ENCODE measurements around the gene TBC1D1.

TBC1D1 gene

GRCh38 chr4:37991623-37992410 lies 100.9 kb downstream of the TBC1D1 start:
- 97% methylated on average over 6 to 7 of the region's 8 CpGs for WGBS, 2 experiments (ENCODE audit: insufficient coverage in 2 of 2)
- H3K4me3 ChIP-seq (ENCODE audit: extremely low read depth, insufficient read depth, low read length, poor library complexity, severe bottlenecking): no peak overlapping the region
- H3K36me3 ChIP-seq (ENCODE audit: control insufficient read depth, insufficient read depth, low read length): no peaks in the 10 kb centered on the region
- no peak overlapping the region for H3K27ac ChIP-seq (ENCODE audit: low read depth, low read length, severe bottlenecking)
- H3K4me1 ChIP-seq (ENCODE audit: control insufficient read depth, insufficient read depth, low read length, poor library complexity, severe bottlenecking): peaks cover 7% of the 10 kb centered on the region
- no peaks in the 10 kb centered on the region for H3K9me3 ChIP-seq (ENCODE audit: control insufficient read depth, low read length)

DNA sequence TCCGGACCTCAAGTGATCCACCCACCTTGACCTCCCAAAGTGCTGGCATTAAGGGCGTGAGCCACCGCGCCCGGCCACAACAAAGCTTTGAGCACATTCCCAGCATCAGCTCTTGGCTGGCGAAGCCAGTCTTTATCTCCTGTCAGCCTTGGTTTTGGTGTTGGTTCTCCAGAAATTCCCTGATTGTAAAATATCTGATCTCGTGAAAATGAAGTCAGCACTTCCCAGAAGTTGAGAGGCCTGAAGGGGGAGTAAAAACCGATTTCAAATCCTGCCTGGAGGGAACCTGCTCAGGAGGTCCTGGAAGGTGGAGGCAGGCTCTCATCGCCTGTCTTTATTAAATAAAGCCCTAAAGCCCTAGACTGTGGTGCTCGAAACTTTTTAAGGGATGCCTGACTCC lies 102.9 kb downstream of the TBC1D1 start:
- no peak overlapping the region for H3K4me3 ChIP-seq (ENCODE audit: extremely low read depth, insufficient read depth, low read length, poor library complexity, severe bottlenecking)
- H3K27ac ChIP-seq (ENCODE audit: low read depth, low read length, severe bottlenecking): no peak overlapping the region
- H3K4me1 ChIP-seq (ENCODE audit: control insufficient read depth, insufficient read depth, low read length, poor library complexity, severe bottlenecking): peaks cover 2% of the 10 kb centered on the region
- 82 to 100% methylated on average over 8 to 10 of the region's 10 CpGs for WGBS, 2 experiments (ENCODE audit: insufficient coverage in 2 of 2)
- no peaks in the 10 kb centered on the region for H3K9me3 ChIP-seq (ENCODE audit: control insufficient read depth, low read length)
- no peaks in the 10 kb centered on the region for H3K36me3 ChIP-seq (ENCODE audit: control insufficient read depth, insufficient read depth, low read length)

DNA sequence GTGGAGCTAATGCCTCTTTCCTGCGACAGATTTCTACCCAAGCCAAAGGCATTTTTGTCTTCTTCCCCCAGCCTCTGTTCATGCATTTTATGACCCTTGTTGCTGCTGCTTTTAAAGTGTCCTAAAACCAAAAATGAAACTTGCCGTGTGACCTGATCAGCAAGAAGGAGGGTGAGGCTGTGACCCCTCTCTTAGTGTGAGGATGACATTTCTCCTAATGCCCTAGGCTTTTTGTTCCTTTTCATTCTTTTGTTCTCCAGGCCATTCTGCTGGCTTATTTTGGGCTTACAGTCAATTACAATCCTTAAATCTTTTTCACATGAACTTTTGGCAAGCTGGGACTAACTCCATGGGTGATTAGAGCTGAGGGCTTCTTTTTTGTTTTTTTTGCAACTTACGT lies 103.7 kb downstream of the TBC1D1 start:
- Histone ChIP-seq H3K4me1 (ENCODE audit: control insufficient read depth, insufficient read depth, low read length, poor library complexity, severe bottlenecking) (no peaks in the 10 kb centered on the region), H3K9me3 (ENCODE audit: control insufficient read depth, low read length) (no peaks in the 10 kb centered on the region), H3K4me3 (ENCODE audit: extremely low read depth, insufficient read depth, low read length, poor library complexity, severe bottlenecking) (no peak overlapping the region), H3K36me3 (ENCODE audit: control insufficient read depth, insufficient read depth, low read length) (no peaks in the 10 kb centered on the region), H3K27ac (ENCODE audit: low read depth, low read length, severe bottlenecking) (no peak overlapping the region)
- 60 to 90% methylated on average over 2 of the region's 3 CpGs for WGBS, 2 experiments (ENCODE audit: insufficient coverage in 2 of 2)

DNA sequence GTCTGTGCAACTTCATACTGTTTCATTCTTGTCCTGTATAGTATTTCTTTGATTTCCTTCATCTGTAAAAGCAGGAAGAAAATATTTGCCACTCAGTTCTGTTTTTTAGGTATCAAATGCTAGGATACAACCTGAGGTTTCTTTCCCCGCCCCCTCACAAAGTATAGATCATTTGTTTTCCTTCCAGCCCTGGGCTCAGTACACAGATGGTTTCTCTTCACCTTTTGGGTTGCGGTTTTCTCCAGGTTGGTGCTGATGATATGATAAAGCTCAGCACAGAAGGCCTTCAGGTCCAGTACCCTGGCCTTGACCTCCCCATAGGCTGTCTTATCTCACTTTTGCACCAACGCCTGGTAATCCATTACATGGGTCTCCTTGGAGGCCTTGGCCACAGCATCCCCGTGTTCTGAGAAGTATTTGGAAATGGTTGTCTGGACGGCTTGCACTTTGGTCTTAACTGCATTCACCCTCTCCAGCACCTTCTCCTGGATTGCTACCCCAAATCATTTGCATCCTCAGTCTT lies 104.5 kb downstream of the TBC1D1 start:
- no peaks in the 10 kb centered on the region for H3K4me1 ChIP-seq (ENCODE audit: control insufficient read depth, insufficient read depth, low read length, poor library complexity, severe bottlenecking)
- no peaks in the 10 kb centered on the region for H3K9me3 ChIP-seq (ENCODE audit: control insufficient read depth, low read length)
- 90 to 96% methylated on average over 4 of the region's 5 CpGs for WGBS, 2 experiments (ENCODE audit: insufficient coverage in 2 of 2)
- H3K27ac ChIP-seq (ENCODE audit: low read depth, low read length, severe bottlenecking): no peak overlapping the region
- H3K36me3 ChIP-seq (ENCODE audit: control insufficient read depth, insufficient read depth, low read length): no peaks in the 10 kb centered on the region
- H3K4me3 ChIP-seq (ENCODE audit: extremely low read depth, insufficient read depth, low read length, poor library complexity, severe bottlenecking): no peak overlapping the region

GRCh38 chr4:37995981-37996775 lies 105.3 kb downstream of the TBC1D1 start:
- no peak overlapping the region for H3K4me3 ChIP-seq (ENCODE audit: extremely low read depth, insufficient read depth, low read length, poor library complexity, severe bottlenecking)
- H3K9me3 ChIP-seq (ENCODE audit: control insufficient read depth, low read length): no peaks in the 10 kb centered on the region
- peaks cover under 1% of the 10 kb centered on the region for H3K4me1 ChIP-seq (ENCODE audit: control insufficient read depth, insufficient read depth, low read length, poor library complexity, severe bottlenecking)
- H3K27ac ChIP-seq (ENCODE audit: low read depth, low read length, severe bottlenecking): no peak overlapping the region
- 100% methylated on average over 1 to 2 of the region's 7 CpGs for WGBS, 2 experiments (ENCODE audit: insufficient coverage in 2 of 2)
- H3K36me3 ChIP-seq (ENCODE audit: control insufficient read depth, insufficient read depth, low read length): peaks cover 3% of the 10 kb centered on the region

GRCh38 chr4:37998226-37998625 lies 107.3 kb downstream of the TBC1D1 start:
- Histone ChIP-seq H3K36me3 (ENCODE audit: control insufficient read depth, insufficient read depth, low read length) (peaks cover 3% of the 10 kb centered on the region), H3K27ac (ENCODE audit: low read depth, low read length, severe bottlenecking) (no peak overlapping the region), H3K4me3 (ENCODE audit: extremely low read depth, insufficient read depth, low read length, poor library complexity, severe bottlenecking) (no peak overlapping the region), H3K9me3 (ENCODE audit: control insufficient read depth, low read length) (no peaks in the 10 kb centered on the region), H3K4me1 (ENCODE audit: control insufficient read depth, insufficient read depth, low read length, poor library complexity, severe bottlenecking) (peaks cover 21% of the 10 kb centered on the region)
- WGBS, 2 experiments (ENCODE audit: insufficient coverage in 2 of 2): 81% methylated on average over 8 to 9 of the region's 9 CpGs

GRCh38 chr4:37999000-37999716 lies 108.3 kb downstream of the TBC1D1 start:
- WGBS, 2 experiments (ENCODE audit: insufficient coverage in 2 of 2): 94 to 95% methylated on average over 5 to 8 of the region's 12 CpGs
- Histone ChIP-seq H3K4me1 (ENCODE audit: control insufficient read depth, insufficient read depth, low read length, poor library complexity, severe bottlenecking) (peaks cover 29% of the 10 kb centered on the region), H3K36me3 (ENCODE audit: control insufficient read depth, insufficient read depth, low read length) (peaks cover 3% of the 10 kb centered on the region), H3K4me3 (ENCODE audit: extremely low read depth, insufficient read depth, low read length, poor library complexity, severe bottlenecking) (no peak overlapping the region), H3K9me3 (ENCODE audit: control insufficient read depth, low read length) (no peaks in the 10 kb centered on the region), H3K27ac (ENCODE audit: low read depth, low read length, severe bottlenecking) (no peak overlapping the region)

DNA sequence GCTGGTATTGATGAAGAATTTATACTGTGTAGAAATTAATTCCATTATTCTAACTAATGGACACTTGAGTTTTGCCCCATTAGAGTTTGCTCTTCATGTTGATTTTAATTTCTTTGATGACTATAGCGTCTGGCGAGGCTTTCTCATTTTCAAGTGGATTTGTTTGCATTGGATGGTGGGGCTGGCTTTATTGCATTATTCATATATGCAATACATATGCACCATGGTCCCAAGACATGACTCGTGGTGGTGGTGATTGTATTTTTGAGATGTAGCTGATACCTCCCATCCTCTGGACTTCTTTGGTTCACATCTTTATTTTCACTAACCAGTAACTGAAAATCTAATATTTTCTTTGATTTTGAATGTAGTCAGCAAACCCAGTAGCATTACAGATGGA lies 109.1 kb downstream of the TBC1D1 start:
- Histone ChIP-seq H3K9me3 (ENCODE audit: control insufficient read depth, low read length) (no peaks in the 10 kb centered on the region), H3K4me1 (ENCODE audit: control insufficient read depth, insufficient read depth, low read length, poor library complexity, severe bottlenecking) (peaks cover 36% of the 10 kb centered on the region), H3K4me3 (ENCODE audit: extremely low read depth, insufficient read depth, low read length, poor library complexity, severe bottlenecking) (no peak overlapping the region), H3K36me3 (ENCODE audit: control insufficient read depth, insufficient read depth, low read length) (peaks cover 3% of the 10 kb centered on the region), H3K27ac (ENCODE audit: low read depth, low read length, severe bottlenecking) (no peak overlapping the region)
- 100% methylated on average over 2 of the region's 3 CpGs; no CpG with 5 or more reads in 1 of the 2 experiments for WGBS, 2 experiments (ENCODE audit: insufficient coverage in 2 of 2)

DNA sequence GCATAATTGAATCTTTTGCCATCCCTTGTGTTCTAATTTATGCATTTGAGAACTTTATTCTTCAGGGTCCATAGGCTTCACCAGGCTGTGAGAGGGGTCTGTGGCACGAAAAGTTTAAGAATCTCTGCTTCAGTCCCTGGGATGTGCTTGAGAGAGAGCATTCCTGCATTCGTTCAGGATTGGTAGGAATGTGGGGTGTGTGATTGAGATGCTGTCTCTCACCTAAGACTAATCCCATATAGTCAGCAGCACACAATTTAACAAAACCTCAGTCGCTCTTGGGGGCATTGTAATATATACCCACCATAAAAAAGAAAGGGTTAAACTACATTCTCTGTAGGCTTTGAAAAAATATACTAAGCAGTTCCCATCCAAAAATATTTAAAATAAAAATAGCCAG lies 111.0 kb downstream of the TBC1D1 start:
- no peaks in the 10 kb centered on the region for H3K9me3 ChIP-seq (ENCODE audit: control insufficient read depth, low read length)
- H3K36me3 ChIP-seq (ENCODE audit: control insufficient read depth, insufficient read depth, low read length): peaks cover 3% of the 10 kb centered on the region
- peak overlapping the region; percentile 71 for H3K27ac ChIP-seq (ENCODE audit: low read depth, low read length, severe bottlenecking)
- 36% methylated on average over 1 of the region's 3 CpGs; no CpG with 5 or more reads in 1 of the 2 experiments for WGBS, 2 experiments (ENCODE audit: insufficient coverage in 2 of 2)
- no peak overlapping the region for H3K4me3 ChIP-seq (ENCODE audit: extremely low read depth, insufficient read depth, low read length, poor library complexity, severe bottlenecking)
- H3K4me1 ChIP-seq (ENCODE audit: control insufficient read depth, insufficient read depth, low read length, poor library complexity, severe bottlenecking): peaks cover 44% of the 10 kb centered on the region

- Histone ChIP-seq H3K9me3 (ENCODE audit: control insufficient read depth, low read length) (no peaks in the 10 kb centered on the region), H3K4me1 (ENCODE audit: control insufficient read depth, insufficient read depth, low read length, poor library complexity, severe bottlenecking) (peaks cover 44% of the 10 kb centered on the region), H3K36me3 (ENCODE audit: control insufficient read depth, insufficient read depth, low read length) (peaks cover 3% of the 10 kb centered on the region), H3K4me3 (ENCODE audit: extremely low read depth, insufficient read depth, low read length, poor library complexity, severe bottlenecking) (no peak overlapping the region), H3K27ac (ENCODE audit: low read depth, low read length, severe bottlenecking) (peak overlapping the region; percentile 71)
- 80% methylated on average over 2 of the region's 3 CpGs; no CpG with 5 or more reads in 1 of the 2 experiments for WGBS, 2 experiments (ENCODE audit: insufficient coverage in 2 of 2)
Observed at GRCh38 chr4:38002451-38003071, 111.7 kb downstream of the TBC1D1 start.
